ENCODE data around the gene COL4A2. TPM values are rescaled to one million over a fixed set of nuclear protein-coding genes. Genes with fewer than 3 reads are reported as not detected.

COL4A2 gene
- total RNA-seq, 2 experiments from 2014 or later = not detected

DNA sequence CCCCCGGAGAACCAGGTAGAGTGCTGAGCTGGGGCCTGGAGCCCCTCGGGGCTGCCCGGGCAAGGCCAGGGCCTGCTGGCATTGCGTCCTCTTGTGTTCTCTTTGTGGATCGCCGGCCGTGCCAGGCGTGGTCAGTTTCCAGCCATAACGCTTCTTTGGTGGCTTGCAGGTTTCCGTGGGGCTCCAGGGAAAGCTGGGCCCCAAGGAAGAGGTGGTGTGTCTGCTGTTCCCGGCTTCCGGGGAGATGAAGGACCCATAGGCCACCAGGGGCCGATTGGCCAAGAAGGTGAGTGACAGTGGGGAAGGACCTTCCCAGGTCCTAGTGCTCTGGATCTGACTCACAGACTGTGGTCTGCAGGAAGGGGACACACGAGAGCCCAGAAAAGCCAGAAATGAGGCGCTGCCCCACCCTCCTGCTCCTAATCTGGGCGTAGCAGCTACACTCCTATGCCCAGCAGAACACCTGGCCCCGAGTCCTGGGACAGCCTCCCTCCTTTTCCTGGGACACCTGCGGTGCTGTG, 197.0 kb downstream of the COL4A2 start:
- TF ChIP-seq, protein P1, sequence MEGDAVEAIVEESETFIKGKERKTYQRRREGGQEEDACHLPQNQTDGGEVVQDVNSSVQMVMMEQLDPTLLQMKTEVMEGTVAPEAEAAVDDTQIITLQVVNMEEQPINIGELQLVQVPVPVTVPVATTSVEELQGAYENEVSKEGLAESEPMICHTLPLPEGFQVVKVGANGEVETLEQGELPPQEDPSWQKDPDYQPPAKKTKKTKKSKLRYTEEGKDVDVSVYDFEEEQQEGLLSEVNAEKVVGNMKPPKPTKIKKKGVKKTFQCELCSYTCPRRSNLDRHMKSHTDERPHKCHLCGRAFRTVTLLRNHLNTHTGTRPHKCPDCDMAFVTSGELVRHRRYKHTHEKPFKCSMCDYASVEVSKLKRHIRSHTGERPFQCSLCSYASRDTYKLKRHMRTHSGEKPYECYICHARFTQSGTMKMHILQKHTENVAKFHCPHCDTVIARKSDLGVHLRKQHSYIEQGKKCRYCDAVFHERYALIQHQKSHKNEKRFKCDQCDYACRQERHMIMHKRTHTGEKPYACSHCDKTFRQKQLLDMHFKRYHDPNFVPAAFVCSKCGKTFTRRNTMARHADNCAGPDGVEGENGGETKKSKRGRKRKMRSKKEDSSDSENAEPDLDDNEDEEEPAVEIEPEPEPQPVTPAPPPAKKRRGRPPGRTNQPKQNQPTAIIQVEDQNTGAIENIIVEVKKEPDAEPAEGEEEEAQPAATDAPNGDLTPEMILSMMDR (IDR thresholded peaks at IDR 0.05) = no peak
- intact Hi-C loops (cut with micrococcal nuclease) = no loop called here
- Mint-ChIP-seq H3K4me1 (ENCODE audit: low read depth) (no peaks in the 10 kb centered on the region), H3K9me3 (no peaks in the 10 kb centered on the region), H3K27me3 (peaks cover 4% of the 10 kb centered on the region), H3K36me3 (ENCODE audit: low read depth) (no peaks in the 10 kb centered on the region), H3K4me3 (no peak overlapping the region), H3K27ac (no peak overlapping the region)
- CTCF ChIA-PET = no interaction called here
- POLR2A ChIA-PET = no interaction called here
- DNase-seq (no peak), ATAC-seq (no peak)

DNA sequence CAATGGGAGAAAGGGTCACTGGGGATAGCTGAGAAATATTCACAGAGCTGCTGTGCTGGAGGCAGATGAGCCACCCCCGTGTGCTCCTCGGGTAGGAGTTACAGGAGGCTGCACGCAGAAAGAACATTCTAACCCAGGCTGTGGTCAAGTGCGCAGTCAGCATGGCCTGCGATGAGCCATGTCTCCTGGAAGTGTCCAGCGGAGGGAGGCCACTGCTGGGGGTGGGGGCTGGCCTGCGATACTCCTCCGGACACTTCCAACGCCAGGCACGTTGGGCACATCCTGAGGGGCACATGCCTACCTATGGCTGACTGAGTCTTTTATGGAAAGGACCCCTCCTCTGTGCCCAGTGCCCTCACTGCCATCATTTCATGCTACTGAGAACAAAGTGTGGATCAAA, 198.5 kb downstream of the COL4A2 start:
- ATAC-seq (no peak), DNase-seq (no peak)
- Mint-ChIP-seq H3K36me3 (ENCODE audit: low read depth) (no peaks in the 10 kb centered on the region), H3K27ac (no peak overlapping the region), H3K9me3 (no peaks in the 10 kb centered on the region), H3K27me3 (peaks cover 4% of the 10 kb centered on the region), H3K4me3 (no peak overlapping the region), H3K4me1 (ENCODE audit: low read depth) (no peaks in the 10 kb centered on the region)
- intact Hi-C loops (cut with micrococcal nuclease) = no loop called here
- POLR2A ChIA-PET = no interaction called here
- TF ChIP-seq, protein P1 (IDR thresholded peaks at IDR 0.05) = no peak
- CTCF ChIA-PET = no interaction called here

DNA sequence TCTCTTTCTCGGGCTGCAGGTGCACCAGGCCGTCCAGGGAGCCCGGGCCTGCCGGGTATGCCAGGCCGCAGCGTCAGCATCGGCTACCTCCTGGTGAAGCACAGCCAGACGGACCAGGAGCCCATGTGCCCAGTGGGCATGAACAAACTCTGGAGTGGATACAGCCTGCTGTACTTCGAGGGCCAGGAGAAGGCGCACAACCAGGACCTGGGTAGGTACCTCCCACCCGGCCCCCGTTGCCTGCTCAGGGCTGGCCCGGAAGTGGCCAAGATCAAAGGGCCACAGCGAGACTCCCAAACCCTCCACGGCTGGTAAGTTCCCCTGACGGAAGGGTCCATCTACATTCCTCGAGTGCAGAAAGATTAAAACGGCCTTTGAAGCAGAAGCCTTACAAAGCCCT, 199.3 kb downstream of the COL4A2 start:
- H3K27me3 Mint-ChIP-seq = peaks cover 2% of the 10 kb centered on the region
- TF ChIP-seq, protein P1 (IDR thresholded peaks at IDR 0.05) = no peak
- no peak overlapping the region for H3K27ac Mint-ChIP-seq
- H3K4me3 Mint-ChIP-seq = no peak overlapping the region
- intact Hi-C loops (cut with micrococcal nuclease) = no loop called here
- no peaks in the 10 kb centered on the region for H3K9me3 Mint-ChIP-seq
- no peaks in the 10 kb centered on the region for H3K36me3 Mint-ChIP-seq (ENCODE audit: low read depth)
- DNase-seq (no peak), ATAC-seq (no peak)
- POLR2A ChIA-PET = interaction anchor here (0.6 kb wide), 1 partner anchor 264 kb away, joined by 3 read pairs; no protein-coding TSS in a partner anchor
- CTCF ChIA-PET = no interaction called here
- H3K4me1 Mint-ChIP-seq (ENCODE audit: low read depth) = no peaks in the 10 kb centered on the region

DNA sequence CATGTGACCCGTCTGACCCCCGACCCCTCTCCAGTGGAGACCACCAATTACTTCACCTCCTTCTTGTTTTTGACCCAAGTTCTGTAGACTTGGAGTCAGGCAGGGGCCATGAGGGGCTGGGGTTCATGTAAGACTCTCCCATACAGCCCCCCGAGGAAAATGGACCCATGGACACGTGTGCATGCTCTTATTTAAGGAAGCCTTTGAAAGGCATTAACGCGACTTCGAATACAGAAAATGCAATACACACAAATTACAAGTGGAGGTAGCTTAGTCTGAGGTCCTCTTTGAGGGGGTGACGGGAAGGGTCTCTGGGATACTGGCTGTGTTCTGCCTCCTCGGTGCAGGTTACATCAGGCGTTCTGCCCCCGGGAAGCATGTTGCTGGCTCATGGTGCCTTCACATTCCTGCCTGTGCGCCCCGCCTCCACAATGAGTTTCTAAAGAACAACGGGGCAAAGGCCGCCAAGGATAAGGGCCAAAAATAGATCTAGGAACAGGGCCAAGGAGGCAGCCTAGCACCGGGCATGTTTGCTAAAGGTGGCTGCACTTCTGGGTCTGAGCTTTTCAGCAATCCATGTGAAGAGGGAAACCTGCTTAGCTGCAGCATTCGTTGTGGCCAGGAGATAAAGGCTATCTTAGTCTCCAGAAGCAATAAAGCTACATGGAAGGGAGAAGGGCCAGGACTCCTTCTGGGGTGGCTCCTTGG, 199.9 kb downstream of the COL4A2 start:
- TF ChIP-seq, protein P1 (IDR thresholded peaks at IDR 0.05) = no peak
- no peaks in the 10 kb centered on the region for H3K36me3 Mint-ChIP-seq (ENCODE audit: low read depth)
- H3K27ac Mint-ChIP-seq = no peak overlapping the region
- ChIA-PET CTCF (no interaction called here), POLR2A (interaction anchor here (0.6 kb wide), 1 partner anchor 263 kb away, joined by 3 read pairs; no protein-coding TSS in a partner anchor)
- H3K27me3 Mint-ChIP-seq = peaks cover under 1% of the 10 kb centered on the region
- ATAC-seq = no peak
- intact Hi-C loops (cut with micrococcal nuclease) = no loop called here
- DNase-seq = no peak
- H3K4me1 Mint-ChIP-seq (ENCODE audit: low read depth) = no peaks in the 10 kb centered on the region
- H3K9me3 Mint-ChIP-seq = no peaks in the 10 kb centered on the region
- no peak overlapping the region for H3K4me3 Mint-ChIP-seq

DNA sequence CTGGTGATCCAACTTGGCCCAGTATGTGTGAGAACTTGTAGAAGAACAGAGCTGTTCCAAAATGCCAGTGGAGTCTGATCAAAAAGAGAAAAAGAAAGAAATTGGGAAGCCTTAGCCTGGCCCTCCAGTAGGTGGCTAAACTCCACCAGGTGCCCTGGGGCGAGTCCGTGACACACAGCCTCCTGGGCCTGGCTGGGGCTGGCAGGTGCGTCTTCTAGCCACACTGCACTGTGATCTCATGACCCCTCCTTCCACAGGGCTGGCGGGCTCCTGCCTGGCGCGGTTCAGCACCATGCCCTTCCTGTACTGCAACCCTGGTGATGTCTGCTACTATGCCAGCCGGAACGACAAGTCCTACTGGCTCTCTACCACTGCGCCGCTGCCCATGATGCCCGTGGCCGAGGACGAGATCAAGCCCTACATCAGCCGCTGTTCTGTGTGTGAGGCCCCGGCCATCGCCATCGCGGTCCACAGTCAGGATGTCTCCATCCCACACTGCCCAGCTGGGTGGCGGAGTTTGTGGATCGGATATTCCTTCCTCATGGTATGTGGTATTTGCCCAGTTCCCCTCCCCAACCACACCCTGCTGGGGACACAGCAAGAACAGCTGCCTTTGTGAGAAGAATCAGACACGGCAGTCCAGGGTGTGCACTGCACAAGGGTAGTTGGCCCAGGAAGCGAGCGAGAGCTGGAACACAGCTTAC, 200.7 kb downstream of the COL4A2 start:
- ChIA-PET CTCF (interaction anchor here (2.2 kb wide), 1 partner anchor 52 kb away, joined by 7 read pairs; no protein-coding TSS in a partner anchor), POLR2A (no interaction called here)
- intact Hi-C loops (cut with micrococcal nuclease) = no loop called here

More for the DNA sequence above, 200.7 kb downstream of the COL4A2 start:
- no peaks in the 10 kb centered on the region for H3K4me1 Mint-ChIP-seq (ENCODE audit: low read depth)
- ATAC-seq (no peak), DNase-seq (no peak)
- H3K27me3 Mint-ChIP-seq = no peaks in the 10 kb centered on the region
- TF ChIP-seq, protein P1 (IDR thresholded peaks at IDR 0.05) = no peak
- no peaks in the 10 kb centered on the region for H3K9me3 Mint-ChIP-seq
- H3K36me3 Mint-ChIP-seq (ENCODE audit: low read depth) = no peaks in the 10 kb centered on the region
- no peak overlapping the region for H3K4me3 Mint-ChIP-seq
- H3K27ac Mint-ChIP-seq = no peak overlapping the region
